ENCODE measurements around the gene SLC22A3. TPM values are rescaled to one million over a fixed set of nuclear protein-coding genes. Genes with fewer than 3 reads are reported as not detected.

The SLC22A3 gene
- total and polyA plus RNA-seq, 2 donors (not counting 1 experiment from before 2014, with no cell fraction given) = not detected

- ChIA-PET POLR2A (no interaction called here), CTCF (no interaction called here)
- H3K9me3 Mint-ChIP-seq (ENCODE audit: insufficient read depth) = peaks cover 2% of the 10 kb centered on the region
- intact Hi-C loops (cut with micrococcal nuclease) = no loop called here
- TF ChIP-seq EZH2 (IDR thresholded peaks at IDR 0.05; ENCODE audit: borderline replicate concordance, insufficient read depth, low read depth, low read length, poor library complexity, severe bottlenecking) = no peak
- no peak for TF ChIP-seq CTCF (IDR thresholded peaks at IDR 0.05)
- H3K4me3 ChIP-seq (ENCODE audit: control extremely low read depth in 1 of 5, extremely low read depth in 1 of 5, insufficient read depth in 1 of 5, low read depth in 2 of 5, low read length in 4 of 5) = no peak overlapping the region
- H3K9me3 ChIP-seq (ENCODE audit: control extremely low read depth in 1 of 3, control insufficient read depth in 2 of 3, insufficient read depth in 1 of 3, low read length in 2 of 3) = peaks cover 0 to 3% (median 0%) of the 10 kb centered on the region in 3 donors
- no peak overlapping the region for H3K9ac ChIP-seq (ENCODE audit: low read length)
- H3K27ac Mint-ChIP-seq = no peak overlapping the region
- H4K20me1 ChIP-seq (ENCODE audit: control insufficient read depth, insufficient read depth, low read length, poor library complexity, severe bottlenecking) = no peaks in the 10 kb centered on the region
- H3K79me2 ChIP-seq (ENCODE audit: control insufficient read depth, insufficient read depth, low read length) = no peaks in the 10 kb centered on the region
- H3K27me3 ChIP-seq (replicated peaks in 1 of 4; ENCODE audit: control extremely low read depth in 1 of 4, control insufficient read depth in 3 of 4, insufficient read depth in 4 of 4, low read length in 3 of 4) = no peaks in the 10 kb centered on the region
- no peaks in the 10 kb centered on the region for H3K4me1 ChIP-seq (ENCODE audit: control insufficient read depth in 2 of 2, insufficient read depth in 2 of 2, low read length in 2 of 2)
- no peaks in the 10 kb centered on the region for H3K4me1 Mint-ChIP-seq
- no peaks in the 10 kb centered on the region for H3K36me3 ChIP-seq (replicated peaks in 1 of 2; ENCODE audit: control extremely low read depth in 1 of 2, control insufficient read depth in 1 of 2, extremely low read depth in 1 of 2, insufficient read depth in 2 of 2, low read length in 1 of 2)
- H3K4me3 Mint-ChIP-seq = no peak overlapping the region
- no peak overlapping the region for H3K4me2 ChIP-seq (replicated peaks; ENCODE audit: low read depth, low read length, poor library complexity, severe bottlenecking)
- no CpG with 5 or more reads among the region's 2 CpGs for WGBS (ENCODE audit: insufficient coverage)
- H3K27ac ChIP-seq (ENCODE audit: low read length in 2 of 2) = no peak overlapping the region
- DNase-seq = no peak
- H2AFZ ChIP-seq (ENCODE audit: insufficient read depth, low read depth, low read length, poor library complexity, severe bottlenecking) = no peak overlapping the region
- ATAC-seq (ENCODE audit: low read depth) = no peak
- H3K27me3 Mint-ChIP-seq = peaks cover 31% of the 10 kb centered on the region
Observed at GRCh38 chr6:160376445-160376844, 28.3 kb downstream of the SLC22A3 start.

GRCh38 chr6:160378218-160378617 lies 30.0 kb downstream of the SLC22A3 start:
- Histone ChIP-seq H3K4me3 (ENCODE audit: control extremely low read depth in 1 of 5, extremely low read depth in 1 of 5, insufficient read depth in 1 of 5, low read depth in 2 of 5, low read length in 4 of 5) (no peak overlapping the region), H3K27me3 (replicated peaks in 1 of 4; ENCODE audit: control extremely low read depth in 1 of 4, control insufficient read depth in 3 of 4, insufficient read depth in 4 of 4, low read length in 3 of 4) (no peaks in the 10 kb centered on the region), H3K27ac (ENCODE audit: low read length in 2 of 2) (no peak overlapping the region), H4K20me1 (ENCODE audit: control insufficient read depth, insufficient read depth, low read length, poor library complexity, severe bottlenecking) (no peaks in the 10 kb centered on the region), H3K4me2 (replicated peaks; ENCODE audit: low read depth, low read length, poor library complexity, severe bottlenecking) (no peak overlapping the region), H3K36me3 (replicated peaks in 1 of 2; ENCODE audit: control extremely low read depth in 1 of 2, control insufficient read depth in 1 of 2, extremely low read depth in 1 of 2, insufficient read depth in 2 of 2, low read length in 1 of 2) (no peaks in the 10 kb centered on the region), H3K79me2 (ENCODE audit: control insufficient read depth, insufficient read depth, low read length) (no peaks in the 10 kb centered on the region), H3K9ac (ENCODE audit: low read length) (no peak overlapping the region), H3K9me3 (ENCODE audit: control extremely low read depth in 1 of 3, control insufficient read depth in 2 of 3, insufficient read depth in 1 of 3, low read length in 2 of 3) (peaks cover 0 to 4% (median 0%) of the 10 kb centered on the region in 3 donors), H2AFZ (ENCODE audit: insufficient read depth, low read depth, low read length, poor library complexity, severe bottlenecking) (no peak overlapping the region), H3K4me1 (ENCODE audit: control insufficient read depth in 2 of 2, insufficient read depth in 2 of 2, low read length in 2 of 2) (no peaks in the 10 kb centered on the region)
- 77% methylated on average over 2 of the region's 5 CpGs for WGBS (ENCODE audit: insufficient coverage)
- intact Hi-C loops (cut with micrococcal nuclease) = no loop called here
- no peak overlapping the region for H3K27ac Mint-ChIP-seq
- DNase-seq (no peak), ATAC-seq (ENCODE audit: low read depth) (no peak)
- H3K9me3 Mint-ChIP-seq (ENCODE audit: insufficient read depth) = peaks cover 1% of the 10 kb centered on the region
- ChIA-PET POLR2A (no interaction called here), CTCF (no interaction called here)
- no peaks in the 10 kb centered on the region for H3K4me1 Mint-ChIP-seq
- TF ChIP-seq CTCF (IDR thresholded peaks at IDR 0.05) (no peak), EZH2 (IDR thresholded peaks at IDR 0.05; ENCODE audit: borderline replicate concordance, insufficient read depth, low read depth, low read length, poor library complexity, severe bottlenecking) (no peak)
- no peak overlapping the region for H3K4me3 Mint-ChIP-seq
- H3K27me3 Mint-ChIP-seq = peaks cover 17% of the 10 kb centered on the region
